Hematopoietic multipotent progenitor cell treated with erythropoietin and hydrocortisone succinate and interleukin-3 and kit ligand, for 8 days (in vitro differentiated cells): Measurements from ENCODE around the gene ART1.
A peak's percentile ranks its signal among the peaks of the same experiment; 100 is the strongest.

Experiments used
- DNase-seq: peaks from one replicate; pipeline ENCODE4 v3.0.0-alpha.2; 2015

ART1 gene

DNA sequence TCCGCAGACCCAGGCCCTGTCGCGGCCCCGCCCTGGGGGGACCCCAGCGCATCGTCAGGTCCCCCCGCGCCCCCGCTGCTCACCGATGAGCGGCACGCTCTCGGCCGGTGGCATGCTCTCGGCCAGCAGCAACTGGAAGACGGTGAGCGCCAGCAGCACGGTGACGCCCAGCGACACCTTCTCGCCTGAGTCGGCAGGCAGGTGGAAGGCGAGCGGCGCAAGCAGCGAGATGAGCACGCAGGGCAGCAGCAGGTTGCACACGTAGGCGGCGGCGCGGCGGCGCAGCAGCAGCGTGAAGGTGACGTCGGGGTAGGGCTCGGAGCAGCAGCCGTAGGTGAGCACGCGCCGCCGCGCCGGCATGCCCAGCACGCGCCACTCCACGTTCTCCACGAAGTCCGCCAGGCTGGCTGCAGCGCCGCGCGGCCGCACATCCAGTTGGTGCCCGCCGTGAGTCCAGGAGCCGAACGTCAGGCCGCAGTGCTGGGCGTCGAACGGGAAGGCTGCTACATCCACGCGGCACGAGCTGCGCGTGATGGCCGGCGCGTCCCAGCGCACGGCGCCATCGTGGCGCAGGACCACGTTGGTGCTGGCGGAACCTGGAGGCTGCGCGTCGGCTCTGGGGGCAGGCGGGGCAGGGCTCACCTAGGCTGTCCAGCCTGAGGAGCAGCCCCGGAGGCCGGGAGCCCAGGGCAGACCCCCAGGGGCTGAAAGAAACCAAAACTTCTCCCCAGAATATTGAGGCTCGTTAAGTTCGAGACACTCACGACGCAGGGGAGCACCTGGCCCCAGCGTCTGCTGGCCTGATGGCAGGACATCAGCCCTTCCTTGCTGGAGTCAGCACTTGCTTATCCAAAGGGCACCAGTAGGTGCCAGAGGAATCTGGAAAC lies 22.5 kb downstream of the ART1 start:
- no peak for DNase-seq

GRCh38 chr11:3669128-3669527 lies 24.2 kb downstream of the ART1 start:
- no peak for DNase-seq

DNA sequence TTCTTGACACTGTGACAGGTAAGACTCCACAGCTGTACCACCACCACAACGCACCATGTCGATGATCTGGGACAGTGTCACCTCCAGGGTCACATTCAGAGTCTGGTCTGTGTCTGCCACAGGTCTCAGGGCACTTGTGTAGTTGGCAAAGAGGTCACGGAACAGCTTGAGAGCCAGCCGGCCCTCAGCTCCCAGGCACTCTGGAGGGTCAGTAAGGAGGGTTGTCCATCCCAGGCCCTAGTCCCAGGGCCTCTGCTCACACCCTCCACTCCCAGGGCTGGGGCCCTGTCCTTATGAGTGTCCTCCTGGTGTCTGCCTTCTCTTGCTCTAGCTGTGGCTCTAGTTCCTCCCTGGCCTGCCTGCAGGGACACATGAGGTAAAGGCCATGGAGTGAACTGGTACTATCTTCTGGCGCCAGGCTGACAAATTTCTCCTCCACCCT lies 24.8 kb downstream of the ART1 start:
- no peak for DNase-seq

DNA sequence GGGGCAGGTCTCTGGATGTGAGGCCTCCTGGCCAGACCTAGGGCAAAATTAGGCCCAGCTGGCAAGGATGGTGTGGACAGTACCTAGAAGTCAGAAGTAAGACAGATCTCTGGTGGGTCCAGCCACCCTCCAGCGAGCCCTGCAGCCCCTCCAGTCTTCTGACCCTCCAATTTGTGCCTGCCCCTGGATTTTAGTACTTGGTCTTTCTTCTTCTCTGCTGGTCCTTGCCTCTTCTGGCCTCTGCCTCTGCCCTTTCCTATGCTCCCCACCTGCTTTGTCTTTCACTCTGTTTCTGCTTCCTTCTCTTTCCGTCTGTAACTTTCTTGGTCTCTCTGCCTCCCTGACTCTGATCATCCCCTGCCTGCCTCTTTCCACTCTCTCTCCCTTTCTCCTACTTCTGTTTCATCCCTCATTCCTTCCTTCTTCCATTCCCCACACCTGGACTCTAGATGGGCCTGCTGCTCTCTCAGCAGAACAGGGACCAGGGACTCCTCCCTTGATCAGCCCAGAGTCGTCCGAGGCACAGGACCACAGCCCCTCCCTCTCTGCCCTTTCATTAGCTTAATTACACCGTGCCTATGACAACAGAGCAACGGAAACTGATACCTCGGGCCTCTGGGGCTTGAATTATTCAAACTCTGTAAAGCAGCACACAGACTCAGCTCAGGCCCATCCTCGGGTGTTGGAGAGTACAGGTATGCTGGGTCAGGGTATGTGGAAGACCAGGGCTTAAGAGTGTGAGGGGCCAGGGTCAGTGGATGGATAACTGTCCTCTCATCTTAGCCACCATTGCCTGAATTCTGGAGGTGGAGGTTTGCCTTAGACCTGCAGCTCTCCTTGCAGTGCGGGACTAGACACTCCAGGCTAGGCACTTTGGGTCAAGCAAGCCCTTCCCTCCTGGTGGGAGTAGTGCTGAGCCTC lies 26.7 kb downstream of the ART1 start, which contains the start of gene CHRNA10:
Gene CHRNA10 (minus strand): TSS at position 51 of the 921 bp plus-strand sequence. CDS start 72 bp downstream, outside the sequence.
- DNase-seq, result no peak

GRCh38 chr11:3674189-3674588 lies 29.3 kb downstream of the ART1 start:
- DNase-seq, result no peak

GRCh38 chr11:3675971-3676370 lies 31.0 kb downstream of the ART1 start:
- DNase-seq, result no peak

DNA sequence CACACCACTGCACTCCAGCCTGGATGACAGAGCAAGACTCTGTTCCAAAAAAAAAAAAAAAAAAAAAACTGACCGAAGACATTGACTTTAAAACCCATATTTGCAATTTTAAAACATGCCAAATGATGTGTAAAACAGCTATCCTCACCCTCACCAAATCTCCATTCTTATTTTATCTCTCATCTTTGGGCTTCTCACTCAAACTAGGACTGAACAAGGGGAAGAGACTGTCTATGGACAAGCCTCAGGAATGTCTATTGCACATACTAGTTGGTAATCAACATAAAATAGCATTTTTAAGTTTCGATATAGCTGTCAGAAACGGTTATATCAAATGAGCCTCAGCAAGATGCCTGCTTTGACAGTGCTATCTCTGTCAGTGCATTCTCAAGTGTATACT lies 34.1 kb downstream of the ART1 start:
- no peak for DNase-seq

DNA sequence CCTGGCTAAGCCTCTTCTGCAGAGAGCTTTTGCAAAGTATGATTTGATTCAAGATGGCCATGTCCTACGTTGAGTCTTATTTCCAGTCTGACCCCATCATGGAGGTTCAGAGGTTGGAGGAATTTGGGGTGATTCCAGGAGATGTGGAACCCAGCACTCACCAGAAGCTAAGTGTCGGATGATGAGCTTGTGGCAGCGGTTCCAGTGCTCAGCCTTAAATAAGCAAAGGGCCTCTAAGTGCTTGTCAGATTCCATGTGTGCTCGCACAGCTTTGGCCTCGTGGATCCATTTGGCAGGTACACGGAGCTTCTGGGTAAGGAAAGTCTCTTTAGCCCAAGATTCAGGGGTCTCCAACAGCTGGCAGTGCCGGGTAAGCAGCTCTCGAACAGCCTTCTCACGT lies 38.1 kb downstream of the ART1 start:
- no peak for DNase-seq

GRCh38 chr11:3684129-3684818 lies 39.3 kb downstream of the ART1 start:
- DNase-seq, result no peak

DNA sequence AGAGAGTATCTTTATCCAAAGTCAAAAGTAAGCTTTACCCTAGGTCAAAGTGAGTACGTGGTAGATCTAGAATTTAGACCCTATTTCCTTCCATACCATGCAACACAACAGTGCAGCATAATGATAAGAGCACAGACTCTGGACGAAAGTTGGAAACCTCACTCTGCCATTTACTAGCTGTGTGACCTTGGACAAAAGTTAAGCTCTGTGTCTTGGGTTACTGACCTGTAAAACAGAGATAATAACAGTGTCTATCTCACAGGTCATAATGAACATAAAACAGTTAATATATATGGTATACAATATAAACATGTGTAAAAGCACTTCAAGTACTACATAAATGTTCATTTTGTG lies 39.9 kb downstream of the ART1 start:
- DNase-seq, result peak; percentile 69

GRCh38 chr11:3685923-3686322 lies 41.0 kb downstream of the ART1 start:
- no peak for DNase-seq

- no peak for DNase-seq
Observed at GRCh38 chr11:3686751-3687150, 41.8 kb downstream of the ART1 start.

DNA sequence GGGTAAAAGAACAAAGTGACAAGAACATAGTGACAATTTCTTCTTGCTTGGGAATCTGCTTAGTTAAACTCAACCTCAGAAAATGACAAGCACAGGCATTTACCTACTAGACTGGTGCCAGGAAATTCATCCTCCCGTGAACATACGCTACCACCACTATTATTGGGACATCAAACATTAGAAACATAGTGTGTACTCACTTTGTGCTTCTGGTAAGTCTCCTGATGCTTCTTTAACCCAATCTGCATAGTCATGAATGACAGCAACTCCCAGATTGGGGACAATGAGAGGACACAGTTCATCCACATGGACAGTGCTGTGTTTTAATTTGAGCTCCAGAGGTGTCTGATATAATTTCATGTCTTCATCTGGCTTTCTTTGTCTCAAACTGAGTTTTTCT lies 55.5 kb downstream of the ART1 start:
- DNase-seq, result no peak

DNA sequence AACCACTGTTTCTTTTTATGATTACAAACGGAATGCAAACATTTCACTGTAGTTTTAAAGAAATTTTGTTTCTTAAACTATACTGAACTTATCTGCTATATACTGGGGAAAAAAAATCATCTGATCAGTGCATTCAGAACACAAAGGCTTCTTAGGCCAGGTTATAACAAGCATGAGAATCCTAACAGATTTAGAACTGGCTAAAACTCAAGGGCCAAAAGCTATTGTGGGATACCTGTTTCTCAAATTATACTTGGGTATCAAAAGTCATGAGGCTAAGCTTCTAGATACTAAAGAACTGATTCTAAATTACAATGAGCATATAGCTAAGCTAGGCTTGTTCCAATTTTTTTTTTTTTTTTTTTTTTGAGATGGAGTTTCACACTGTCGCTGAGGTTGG lies 56.0 kb downstream of the ART1 start:
- DNase-seq, result no peak

DNA sequence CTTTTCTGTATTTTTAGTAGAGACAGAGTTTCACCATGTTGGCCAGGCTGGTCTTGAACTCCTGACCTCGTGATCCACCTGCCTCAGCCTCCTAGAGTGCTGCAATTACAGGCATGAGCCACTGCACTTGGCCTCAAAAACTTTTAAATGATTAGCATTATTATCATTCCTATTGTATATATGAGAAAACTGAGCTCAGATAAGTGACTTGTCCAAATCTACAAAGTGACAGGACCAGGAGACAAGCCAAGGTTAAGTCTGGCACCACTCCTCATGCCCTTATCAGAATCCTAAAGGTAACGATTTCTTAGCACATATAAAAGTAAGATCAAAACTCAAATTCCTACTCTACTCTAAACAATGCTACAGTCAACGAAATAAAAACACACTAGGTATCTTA lies 58.5 kb downstream of the ART1 start:
- no peak for DNase-seq

DNA sequence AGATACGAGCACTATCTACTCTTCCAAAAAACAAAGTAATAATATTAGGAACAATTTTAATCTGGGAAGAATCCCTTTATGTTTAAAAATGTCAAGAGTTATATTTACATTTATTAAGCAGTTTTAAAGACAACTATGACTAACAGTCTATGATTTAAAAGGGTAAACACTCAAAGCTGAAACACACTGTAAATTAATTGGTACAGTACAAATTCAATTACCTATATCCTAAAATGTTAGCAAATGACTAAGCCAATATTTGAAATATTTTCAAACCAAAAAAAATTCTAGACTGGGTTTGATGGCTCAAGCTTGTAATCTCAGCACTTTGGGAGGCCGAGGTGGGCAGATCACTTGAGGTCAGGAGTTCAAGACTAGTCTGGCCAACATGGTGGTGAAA lies 62.2 kb downstream of the ART1 start:
- no peak for DNase-seq

- DNase-seq, result no peak
Observed at GRCh38 chr11:3709977-3710376, 65.0 kb downstream of the ART1 start.

DNA sequence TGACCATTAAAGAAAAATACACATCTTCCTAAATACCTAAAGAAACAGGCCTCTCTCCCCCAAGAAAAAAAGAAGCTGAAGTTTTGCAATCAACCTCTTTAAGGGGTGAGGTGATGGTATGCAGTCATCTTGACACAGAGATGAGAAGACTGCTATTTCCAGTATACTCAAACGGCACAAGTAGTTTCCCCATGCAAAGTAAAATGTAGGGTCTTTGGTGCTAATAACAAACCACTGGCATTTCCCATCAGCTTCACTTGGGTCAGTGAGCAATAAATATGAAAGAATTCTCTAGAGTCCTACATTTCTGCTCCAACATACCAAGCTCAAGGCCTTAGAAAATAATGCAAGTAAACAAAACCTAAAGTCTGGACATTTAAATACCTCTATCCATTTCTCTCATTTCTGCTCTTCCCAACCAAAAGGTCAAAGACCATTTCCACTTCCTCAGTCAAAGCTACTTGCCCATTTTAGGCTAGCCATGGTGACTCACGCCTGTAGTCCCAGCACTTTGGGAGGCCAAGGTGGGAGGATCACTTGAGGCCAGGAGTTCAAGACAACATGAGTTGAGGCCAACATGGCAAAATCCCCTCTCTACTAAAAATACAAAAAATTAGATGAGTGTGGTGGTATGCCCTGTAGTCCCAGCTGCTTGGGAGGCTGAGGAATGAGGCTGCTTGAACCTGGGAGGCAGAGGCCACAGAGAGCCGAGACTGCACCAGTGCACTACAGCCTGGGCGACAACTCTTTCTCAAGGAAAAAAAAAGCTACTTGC lies 65.7 kb downstream of the ART1 start:
- no peak for DNase-seq

DNA sequence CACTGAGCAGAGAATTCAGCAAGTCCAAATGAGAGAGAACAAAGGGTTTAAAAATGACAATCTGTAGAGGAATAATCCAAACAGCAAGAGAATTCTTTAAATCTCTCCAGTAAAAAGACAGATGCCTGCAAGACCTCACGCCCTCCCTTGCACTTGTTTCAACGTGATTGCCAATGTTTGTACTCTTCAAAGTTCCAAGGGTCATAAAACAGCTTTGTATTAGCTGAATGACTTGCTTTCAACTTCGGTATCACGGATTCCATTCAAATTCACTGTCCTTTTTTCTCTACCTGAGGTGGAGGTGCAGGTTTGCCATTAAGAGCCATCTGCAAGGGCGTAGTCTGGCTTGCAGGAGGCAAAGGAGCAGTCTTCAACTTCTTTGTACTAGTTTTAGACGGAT lies 67.3 kb downstream of the ART1 start:
- no peak for DNase-seq
